ENCODE results near the gene CADPS2. TPM values are rescaled to one million over a fixed set of nuclear protein-coding genes. Genes with fewer than 3 reads are reported as not detected.

The CADPS2 gene
- total RNA-seq, 1 experiment from 2014 or later = 7.4 TPM

GRCh38 chr7:122307228-122307621, 579.0 kb downstream of the CADPS2 start:
- POLR2A ChIA-PET = no interaction called here
- Mint-ChIP-seq H3K9me3 (ENCODE audit: unreplicated experiment) (peaks cover 7% of the 10 kb centered on the region), H3K27ac (ENCODE audit: low read depth, unreplicated experiment) (no peak overlapping the region), H3K27me3 (ENCODE audit: insufficient read depth, unreplicated experiment) (peaks cover 15% of the 10 kb centered on the region), H3K36me3 (ENCODE audit: insufficient read depth, unreplicated experiment) (no peaks in the 10 kb centered on the region), H3K4me3 (ENCODE audit: unreplicated experiment) (no peak overlapping the region), H3K4me1 (ENCODE audit: insufficient read depth, unreplicated experiment) (peaks cover 4% of the 10 kb centered on the region)
- no peak for DNase-seq (ENCODE audit: unreplicated experiment)
- intact Hi-C loops (cut with micrococcal nuclease) = no loop called here
- no TSS peak for BruUV-seq (replicated peaks)
- TF ChIP-seq CTCF (IDR thresholded peaks at IDR 0.05; ENCODE audit: unreplicated experiment) = no peak
- CTCF ChIA-PET = no interaction called here

- peaks cover 7% of the 10 kb centered on the region for H3K9me3 Mint-ChIP-seq (ENCODE audit: unreplicated experiment)
- H3K4me3 Mint-ChIP-seq (ENCODE audit: unreplicated experiment) = no peak overlapping the region
- H3K36me3 Mint-ChIP-seq (ENCODE audit: insufficient read depth, unreplicated experiment) = no peaks in the 10 kb centered on the region
- no peak for TF ChIP-seq CTCF (IDR thresholded peaks at IDR 0.05; ENCODE audit: unreplicated experiment)
- POLR2A ChIA-PET = no interaction called here
- intact Hi-C loops (cut with micrococcal nuclease) = no loop called here
- peaks cover 21% of the 10 kb centered on the region for H3K27me3 Mint-ChIP-seq (ENCODE audit: insufficient read depth, unreplicated experiment)
- H3K27ac Mint-ChIP-seq (ENCODE audit: low read depth, unreplicated experiment) = no peak overlapping the region
- no TSS peak for BruUV-seq (replicated peaks)
- CTCF ChIA-PET = no interaction called here
- no peak for DNase-seq (ENCODE audit: unreplicated experiment)
- peaks cover 5% of the 10 kb centered on the region for H3K4me1 Mint-ChIP-seq (ENCODE audit: insufficient read depth, unreplicated experiment)
Observed at GRCh38 chr7:122306320-122307227, 579.7 kb downstream of the CADPS2 start.

- Mint-ChIP-seq H3K36me3 (ENCODE audit: insufficient read depth, unreplicated experiment) (no peaks in the 10 kb centered on the region), H3K4me3 (ENCODE audit: unreplicated experiment) (no peak overlapping the region), H3K9me3 (ENCODE audit: unreplicated experiment) (peaks cover 7% of the 10 kb centered on the region), H3K27me3 (ENCODE audit: insufficient read depth, unreplicated experiment) (peaks cover 21% of the 10 kb centered on the region), H3K27ac (ENCODE audit: low read depth, unreplicated experiment) (no peak overlapping the region), H3K4me1 (ENCODE audit: insufficient read depth, unreplicated experiment) (peaks cover 5% of the 10 kb centered on the region)
- DNase-seq (ENCODE audit: unreplicated experiment) = no peak
- ChIA-PET CTCF (interaction anchor here (1.0 kb wide), 1 partner anchor 87 kb away, joined by 3 read pairs; no protein-coding TSS in a partner anchor), POLR2A (no interaction called here)
- intact Hi-C loops (cut with micrococcal nuclease) = no loop called here
- BruUV-seq (replicated peaks) = no TSS peak
- no peak for TF ChIP-seq CTCF (IDR thresholded peaks at IDR 0.05; ENCODE audit: unreplicated experiment)
Observed at GRCh38 chr7:122305475-122306319, 580.6 kb downstream of the CADPS2 start.

- Mint-ChIP-seq H3K4me3 (ENCODE audit: unreplicated experiment) (no peak overlapping the region), H3K9me3 (ENCODE audit: unreplicated experiment) (peaks cover 7% of the 10 kb centered on the region), H3K27me3 (ENCODE audit: insufficient read depth, unreplicated experiment) (peaks cover 23% of the 10 kb centered on the region), H3K36me3 (ENCODE audit: insufficient read depth, unreplicated experiment) (no peaks in the 10 kb centered on the region), H3K4me1 (ENCODE audit: insufficient read depth, unreplicated experiment) (peaks cover 5% of the 10 kb centered on the region), H3K27ac (ENCODE audit: low read depth, unreplicated experiment) (no peak overlapping the region)
- DNase-seq (ENCODE audit: unreplicated experiment) = no peak
- BruUV-seq (replicated peaks) = no TSS peak
- POLR2A ChIA-PET = no interaction called here
- CTCF ChIA-PET = interaction anchor here (0.6 to 1.0 kb wide), 2 partner anchors 86 to 1057 kb away, joined by 3 read pairs; no protein-coding TSS in a partner anchor
- no peak for TF ChIP-seq CTCF (IDR thresholded peaks at IDR 0.05; ENCODE audit: unreplicated experiment)
- intact Hi-C loops (cut with micrococcal nuclease) = no loop called here
Observed at GRCh38 chr7:122304996-122305421, 581.3 kb downstream of the CADPS2 start.

All from MCF 10A (cell line).